H9 (cell line): Measurements from ENCODE around the gene EDAR. TPM values are rescaled to one million over a fixed set of nuclear protein-coding genes. Genes with fewer than 3 reads are reported as not detected.

Source experiments
- DNase-seq: peaks from one replicate; pipeline ENCODE4 v3.0.0-alpha.2; 2017
- H2AFZ ChIP-seq: one replicate; pipeline ENCODE4 v1.6.1; 2013; ENCODE audit warnings: mild to moderate bottlenecking, low read length, control low read depth, moderate library complexity
- H2AK5ac ChIP-seq: 2 replicates; pipeline ENCODE4 v1.6.1; 2013; ENCODE audit warnings: low read length, control low read depth, mixed read lengths; ENCODE audit not compliant: insufficient read length
- H2BK120ac ChIP-seq: one replicate; pipeline ENCODE4 v1.6.1; 2013; ENCODE audit warnings: low read depth, mild to moderate bottlenecking, low read length, control low read depth, inconsistent platforms; ENCODE audit not compliant: poor library complexity, severe bottlenecking
- H2BK12ac ChIP-seq: 2 replicates; pipeline ENCODE4 v1.6.1; 2013; ENCODE audit warnings: low read length, control low read depth, mixed read lengths, low read depth; ENCODE audit not compliant: insufficient read length
- H2BK15ac ChIP-seq: 2 replicates; pipeline ENCODE4 v1.6.1; 2013; ENCODE audit warnings: low read depth, low read length, control low read depth
- H2BK20ac ChIP-seq: one replicate; pipeline ENCODE4 v1.6.1; 2013; ENCODE audit warnings: low read depth, mild to moderate bottlenecking, low read length, control low read depth, inconsistent platforms; ENCODE audit not compliant: poor library complexity, severe bottlenecking
- H2BK5ac ChIP-seq: 2 replicates; pipeline ENCODE4 v1.6.1; 2013; ENCODE audit warnings: low read length, control low read depth, mixed read lengths; ENCODE audit not compliant: insufficient read length
- H3K14ac ChIP-seq: 2 replicates; pipeline ENCODE4 v1.6.1; 2013; ENCODE audit warnings: low read length, control low read depth; ENCODE audit not compliant: insufficient read depth
- H3K18ac ChIP-seq: 2 replicates; pipeline ENCODE4 v1.6.1; 2013; ENCODE audit warnings: low read depth, mild to moderate bottlenecking, mixed read lengths, low read length, control low read depth; ENCODE audit not compliant: insufficient read length
- H3K23ac ChIP-seq: 2 replicates; pipeline ENCODE4 v1.6.1; 2013; ENCODE audit warnings: low read length, control low read depth, mixed read lengths, low read depth; ENCODE audit not compliant: insufficient read length
- H3K23me2 ChIP-seq: 2 replicates; pipeline ENCODE4 v1.6.1; 2013; ENCODE audit warnings: low read depth, mild to moderate bottlenecking, mixed read lengths, low read length, control low read depth; ENCODE audit not compliant: insufficient read length, poor library complexity, severe bottlenecking
- H3K27ac ChIP-seq: 2 replicates; pipeline ENCODE4 v1.5.1; 2013; ENCODE audit warnings: low read length, control low read depth, mixed read lengths, low read depth; ENCODE audit not compliant: insufficient read length
- H3K27me3 ChIP-seq: 2 replicates; pipeline ENCODE4 v1.6.1; 2013; ENCODE audit warnings: low read length, control low read depth, inconsistent platforms; ENCODE audit not compliant: insufficient read depth
- H3K4ac ChIP-seq: 2 replicates; pipeline ENCODE4 v1.6.1; 2013; ENCODE audit warnings: low read depth, mild to moderate bottlenecking, control low read depth, inconsistent platforms, low read length, moderate library complexity
- H3K4me1 ChIP-seq: 2 replicates; pipeline ENCODE4 v1.6.1; 2013; ENCODE audit warnings: low read length, control low read depth, inconsistent platforms; ENCODE audit not compliant: insufficient read depth
- H3K4me2 ChIP-seq: 2 replicates; pipeline ENCODE4 v1.6.1; 2013; ENCODE audit warnings: low read length, control low read depth, mixed read lengths; ENCODE audit not compliant: insufficient read length, insufficient read depth
- H3K56ac ChIP-seq: 2 replicates; pipeline ENCODE4 v1.6.1; 2013; ENCODE audit warnings: low read depth, mild to moderate bottlenecking, mixed read lengths, low read length, control low read depth; ENCODE audit not compliant: insufficient read length
- H3K79me1 ChIP-seq: 2 replicates; pipeline ENCODE4 v1.6.1; 2013; ENCODE audit warnings: low read depth, mild to moderate bottlenecking, moderate library complexity, low read length, control low read depth, inconsistent platforms; ENCODE audit not compliant: insufficient read depth, poor library complexity, severe bottlenecking
- H3K79me2 ChIP-seq: 2 replicates; pipeline ENCODE4 v1.6.1; 2013; ENCODE audit warnings: low read length, control low read depth, inconsistent platforms; ENCODE audit not compliant: insufficient read depth
- H3K9ac ChIP-seq: 2 replicates; pipeline ENCODE4 v1.6.1; 2013; ENCODE audit warnings: low read length, control low read depth, mixed read lengths; ENCODE audit not compliant: insufficient read length; ENCODE audit errors: extremely low read depth
- H3K9me3 ChIP-seq: one replicate; pipeline ENCODE4 v1.6.1; 2013; ENCODE audit warnings: low read depth, low read length, inconsistent platforms; ENCODE audit not compliant: control insufficient read depth
- H3T11ph ChIP-seq: one replicate; pipeline ENCODE4 v1.6.1; 2013; ENCODE audit warnings: mild to moderate bottlenecking, low read length, control low read depth, inconsistent platforms
- H4K20me1 ChIP-seq: one replicate; pipeline ENCODE4 v1.6.1; 2013; ENCODE audit not compliant: control insufficient read depth, insufficient read length, insufficient read depth
- H4K5ac ChIP-seq: 2 replicates; pipeline ENCODE4 v1.6.1; 2013; ENCODE audit warnings: low read depth, mild to moderate bottlenecking, mixed read lengths, low read length, control low read depth; ENCODE audit not compliant: insufficient read length
- H4K8ac ChIP-seq: replicated peaks from 2 replicates; pipeline ENCODE4 v1.6.1; 2013; ENCODE audit warnings: low read length, control low read depth, mixed read lengths, low read depth; ENCODE audit not compliant: insufficient read length
- H4K91ac ChIP-seq: 2 replicates; pipeline ENCODE4 v1.6.1; 2013; ENCODE audit warnings: low read depth, mild to moderate bottlenecking, moderate library complexity, mixed read lengths, low read length, control low read depth; ENCODE audit not compliant: insufficient read length
- H3K27ac Mint-ChIP-seq, 3 experiments: 2 replicates in 2 of 3; 3 replicates in 1 of 3; pipeline ENCODE4 v1.8.0; 2020 to 2021; ENCODE audit warnings: mixed read lengths in 3 of 3, mild to moderate bottlenecking in 1 of 3, moderate library complexity in 1 of 3
- H3K27me3 Mint-ChIP-seq: 2 replicates; pipeline ENCODE4 v1.8.0; 2021; ENCODE audit warnings: low read depth, mild to moderate bottlenecking, moderate library complexity, mixed read lengths
- H3K36me3 Mint-ChIP-seq, 3 experiments: 2 replicates in 2 of 3; 3 replicates in 1 of 3; pipeline ENCODE4 v1.8.0; 2020 to 2021; ENCODE audit warnings: low read depth in 3 of 3, mixed read lengths in 3 of 3; ENCODE audit not compliant: insufficient read depth in 1 of 3
- H3K4me1 Mint-ChIP-seq, 2 experiments: 2 replicates each; pipeline ENCODE4 v1.8.0; 2020; ENCODE audit warnings: mixed read lengths in 2 of 2
- H3K4me3 Mint-ChIP-seq, 2 experiments: 2 replicates in 1 of 2; 3 replicates in 1 of 2; pipeline ENCODE4 v1.8.0; 2020 to 2021; ENCODE audit warnings: mild to moderate bottlenecking in 2 of 2, mixed read lengths in 2 of 2, moderate library complexity in 1 of 2
- H3K9me3 Mint-ChIP-seq, 2 experiments: 2 replicates in 1 of 2; 3 replicates in 1 of 2; pipeline ENCODE4 v1.8.0; 2020; ENCODE audit warnings: mild to moderate bottlenecking in 2 of 2, mixed read lengths in 2 of 2, moderate library complexity in 1 of 2
- WGBS: extraction: QIAGEN DNeasy Blood & Tissue Kit; methylation state at CpG from one replicate; pipeline ENCODE4 v1.1.7; 2013; ENCODE audit warnings: missing lambda C conversion rate, low lambda C conversion rate, mixed read lengths; ENCODE audit not compliant: insufficient read length; ENCODE audit errors: extremely low coverage; 5-methylcytosine and 5-hydroxymethylcytosine counted together
- total RNA-seq: library from RNA; stranded (reverse); gene quantifications from 2 replicates; pipeline ENCODE4 v1.2.1, GENCODE V29; 2021
- TF ChIP-seq, protein P1 (sequence below): fragments of 200-600 bp; sonication (generic); conservative IDR thresholded peaks from 3 replicates; pipeline ENCODE4 v1.8.0; 2021; ENCODE audit warnings: antibody characterized with exemption, mild to moderate bottlenecking

Gene EDAR
- total RNA-seq, 1 experiment from 2014 or later: not detected

GRCh38 chr2:108906403-108907077 lies 82.5 kb downstream of the EDAR start:
- no peaks in the 10 kb centered on the region for H3K4me1 ChIP-seq
- no peaks in the 10 kb centered on the region for H3K79me2 ChIP-seq
- Mint-ChIP-seq H3K4me3 (no peak overlapping the region), H3K9me3 (no peaks in the 10 kb centered on the region), H3K27me3 (no peaks in the 10 kb centered on the region; the same call in 1 of the 2 replicates), H3K27ac (0 out of 7 replicates have a peak overlapping the region, but pooled peaks of 1 of the 3 experiments have one; percentile 31), H3K4me1 (no peaks in the 10 kb centered on the region), H3K36me3 (no peaks in the 10 kb centered on the region; a peak in 1 of 7 replicates)
- H3K4ac ChIP-seq: no peak overlapping the region
- no peak overlapping the region for H3K9ac ChIP-seq
- H3K23ac ChIP-seq: no peak overlapping the region
- H3K18ac ChIP-seq: no peak overlapping the region
- no peak overlapping the region for H2AK5ac ChIP-seq
- H2BK20ac ChIP-seq: no peak overlapping the region
- H3K56ac ChIP-seq: no peak overlapping the region
- no peaks in the 10 kb centered on the region for H3K9me3 ChIP-seq
- no peaks in the 10 kb centered on the region for H3K27me3 ChIP-seq
- H3K27ac ChIP-seq: no peak overlapping the region
- H2AFZ ChIP-seq: no peak overlapping the region
- no peak overlapping the region for H4K5ac ChIP-seq
- H4K8ac ChIP-seq: no peak overlapping the region
- H2BK120ac ChIP-seq: no peak overlapping the region
- H2BK12ac ChIP-seq: no peak overlapping the region
- TF ChIP-seq, protein P1, sequence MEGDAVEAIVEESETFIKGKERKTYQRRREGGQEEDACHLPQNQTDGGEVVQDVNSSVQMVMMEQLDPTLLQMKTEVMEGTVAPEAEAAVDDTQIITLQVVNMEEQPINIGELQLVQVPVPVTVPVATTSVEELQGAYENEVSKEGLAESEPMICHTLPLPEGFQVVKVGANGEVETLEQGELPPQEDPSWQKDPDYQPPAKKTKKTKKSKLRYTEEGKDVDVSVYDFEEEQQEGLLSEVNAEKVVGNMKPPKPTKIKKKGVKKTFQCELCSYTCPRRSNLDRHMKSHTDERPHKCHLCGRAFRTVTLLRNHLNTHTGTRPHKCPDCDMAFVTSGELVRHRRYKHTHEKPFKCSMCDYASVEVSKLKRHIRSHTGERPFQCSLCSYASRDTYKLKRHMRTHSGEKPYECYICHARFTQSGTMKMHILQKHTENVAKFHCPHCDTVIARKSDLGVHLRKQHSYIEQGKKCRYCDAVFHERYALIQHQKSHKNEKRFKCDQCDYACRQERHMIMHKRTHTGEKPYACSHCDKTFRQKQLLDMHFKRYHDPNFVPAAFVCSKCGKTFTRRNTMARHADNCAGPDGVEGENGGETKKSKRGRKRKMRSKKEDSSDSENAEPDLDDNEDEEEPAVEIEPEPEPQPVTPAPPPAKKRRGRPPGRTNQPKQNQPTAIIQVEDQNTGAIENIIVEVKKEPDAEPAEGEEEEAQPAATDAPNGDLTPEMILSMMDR: no peak
- no peak overlapping the region for H4K91ac ChIP-seq
- H2BK5ac ChIP-seq: no peak overlapping the region
- H4K20me1 ChIP-seq: no peaks in the 10 kb centered on the region
- H2BK15ac ChIP-seq: no peak overlapping the region
- WGBS: no CpG with 5 or more reads among the region's 15 CpGs
- DNase-seq: peak; percentile 19
- no peak overlapping the region for H3K14ac ChIP-seq
- H3K23me2 ChIP-seq: no peaks in the 10 kb centered on the region
- no peak overlapping the region for H3K4me2 ChIP-seq
- H3T11ph ChIP-seq: no peak overlapping the region
- no peaks in the 10 kb centered on the region for H3K79me1 ChIP-seq
